ENCODE measurements around the gene TMEM37.

The TMEM37 gene

GRCh38 chr2:119481501-119482455, 50.1 kb downstream of the TMEM37 start:
- no peak for TF ChIP-seq CTCF (IDR thresholded peaks at IDR 0.05; ENCODE audit: low read depth, low read length)
- DNase-seq (ENCODE audit: low read depth, low spot score) = no peak
- no peak overlapping the region for H3K4me3 ChIP-seq (ENCODE audit: low read depth, low read length)
- in situ Hi-C loops (cut with HindIII; ENCODE audit: low sequenced_read_pairs) = no loop called here

- TF ChIP-seq CTCF (IDR thresholded peaks at IDR 0.05; ENCODE audit: low read depth, low read length) = no peak
- H3K4me3 ChIP-seq (ENCODE audit: low read depth, low read length) = no peak overlapping the region
- in situ Hi-C loops (cut with HindIII; ENCODE audit: low sequenced_read_pairs) = no loop called here
- no peak for DNase-seq (ENCODE audit: low read depth, low spot score)
Observed at GRCh38 chr2:119482481-119483394, 51.1 kb downstream of the TMEM37 start.

GRCh38 chr2:119483395-119483753, 51.7 kb downstream of the TMEM37 start:
- no peak for DNase-seq (ENCODE audit: low read depth, low spot score)
- H3K4me3 ChIP-seq (ENCODE audit: low read depth, low read length) = no peak overlapping the region
- in situ Hi-C loops (cut with HindIII; ENCODE audit: low sequenced_read_pairs) = no loop called here
- no peak for TF ChIP-seq CTCF (IDR thresholded peaks at IDR 0.05; ENCODE audit: low read depth, low read length)

GRCh38 chr2:119483896-119484718, 52.5 kb downstream of the TMEM37 start:
- TF ChIP-seq CTCF (IDR thresholded peaks at IDR 0.05; ENCODE audit: low read depth, low read length) = no peak
- DNase-seq (ENCODE audit: low read depth, low spot score) = no peak
- in situ Hi-C loops (cut with HindIII; ENCODE audit: low sequenced_read_pairs) = no loop called here
- no peak overlapping the region for H3K4me3 ChIP-seq (ENCODE audit: low read depth, low read length)

- TF ChIP-seq CTCF (IDR thresholded peaks at IDR 0.05; ENCODE audit: low read depth, low read length) = no peak
- no peak for DNase-seq (ENCODE audit: low read depth, low spot score)
- in situ Hi-C loops (cut with HindIII; ENCODE audit: low sequenced_read_pairs) = no loop called here
- H3K4me3 ChIP-seq (ENCODE audit: low read depth, low read length) = no peak overlapping the region
Observed at GRCh38 chr2:119484834-119485233, 53.2 kb downstream of the TMEM37 start.
